Stimulated activated CD4-positive, alpha-beta T cell treated with anti-CD3 and anti-CD28 coated beads, Interleukin-1b, Interleukin-23, amount 100 ng/mL, for 4 hours (primary cell): ENCODE data around the gene DNAJB14.

Experiments used
- DNase-seq, 2 donors: peaks; one replicate each; pipeline ENCODE4 v3.0.0-alpha.2; 2020; ENCODE audit warnings: low read depth in 2 of 2

Gene DNAJB14

GRCh38 chr4:99945718-99946355 is 581 bp downstream of the DNAJB14 start:
- no peak for DNase-seq

- no peak for DNase-seq
Observed at GRCh38 chr4:99943904-99944437, 2.4 kb downstream of the DNAJB14 start.

- no peak for DNase-seq
Observed at GRCh38 chr4:99938243-99938753, 8.1 kb downstream of the DNAJB14 start.

DNA sequence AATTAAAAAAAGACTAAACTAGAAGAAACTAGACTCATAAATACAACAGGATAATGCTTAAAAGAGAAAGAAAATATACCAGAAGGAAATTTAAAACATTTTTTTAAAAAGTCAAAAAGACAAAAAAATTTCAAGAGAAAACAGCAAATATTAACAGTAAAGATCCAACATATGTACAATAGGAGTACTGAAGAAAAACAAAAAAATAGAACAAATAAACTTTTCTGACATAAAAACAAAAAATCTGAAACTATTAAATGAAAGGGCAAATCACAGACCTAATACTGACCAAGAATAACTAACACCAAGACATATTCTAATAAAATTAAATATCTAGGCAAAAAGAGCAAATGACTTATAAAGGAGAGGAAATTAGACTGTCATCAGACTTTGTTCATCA is 11.5 kb downstream of the DNAJB14 start:
- no peak for DNase-seq

DNA sequence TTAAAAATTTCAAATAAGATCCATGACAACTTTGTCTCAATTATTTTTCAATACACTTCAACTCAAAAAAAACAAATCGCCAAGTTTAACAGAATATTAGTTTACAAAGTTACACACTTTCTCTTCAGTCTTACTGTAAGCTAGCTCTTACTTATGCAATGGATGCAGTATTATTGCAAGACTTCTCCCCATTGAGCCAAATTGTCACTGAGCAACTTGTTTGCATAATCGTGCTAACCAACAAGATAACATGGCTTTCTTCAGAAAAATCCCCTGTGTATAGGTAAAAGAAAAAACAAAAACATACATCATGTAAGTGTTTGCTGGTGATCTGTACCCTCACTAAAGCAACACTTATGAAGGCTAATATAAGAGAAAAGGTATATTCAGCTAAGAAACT is 18.9 kb downstream of the DNAJB14 start:
- no peak for DNase-seq

DNA sequence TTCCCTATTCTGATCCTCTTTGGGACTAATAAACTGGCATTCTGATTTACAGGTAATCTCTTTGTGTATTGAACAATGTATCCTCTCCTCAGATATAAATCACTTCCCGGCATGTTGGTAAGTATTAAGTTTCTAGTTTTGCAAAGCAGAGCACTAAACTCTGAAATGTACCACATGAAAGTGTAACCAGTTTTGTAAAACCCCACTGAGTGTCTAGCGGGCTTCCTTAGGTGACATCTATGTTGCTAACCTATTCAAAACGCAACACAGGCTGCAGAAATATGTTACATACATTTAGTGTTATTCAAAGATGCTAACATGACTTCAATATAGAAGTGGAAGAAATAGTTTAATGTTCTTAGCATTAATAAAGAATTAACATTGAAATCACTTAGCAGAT is 25.2 kb downstream of the DNAJB14 start:
- no peak for DNase-seq

GRCh38 chr4:99918656-99919055 is 27.8 kb downstream of the DNAJB14 start:
- no peak for DNase-seq

DNA sequence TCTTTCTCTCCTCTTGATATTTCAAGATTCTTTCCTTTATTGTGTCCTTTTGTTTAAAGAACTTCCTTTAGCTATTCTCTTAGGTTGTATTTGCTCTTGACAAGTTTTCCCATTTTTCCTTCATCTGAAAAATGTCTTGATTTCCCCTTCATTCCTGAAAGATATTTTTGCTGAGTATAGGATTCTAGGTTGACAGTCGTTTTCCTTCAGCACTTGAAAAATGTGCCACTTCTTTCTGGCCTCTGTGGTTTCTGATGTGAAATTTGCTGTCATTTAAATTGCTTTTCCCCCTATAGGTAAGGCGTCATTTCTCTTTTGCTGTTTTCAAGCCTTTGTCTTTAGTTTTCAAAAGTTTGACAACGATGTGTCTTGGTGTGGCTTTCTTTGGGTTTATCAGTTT is 28.8 kb downstream of the DNAJB14 start:
- DNase-seq: no peak

- DNase-seq: no peak
Observed at GRCh38 chr4:99915449-99915848, 31.0 kb downstream of the DNAJB14 start.

DNA sequence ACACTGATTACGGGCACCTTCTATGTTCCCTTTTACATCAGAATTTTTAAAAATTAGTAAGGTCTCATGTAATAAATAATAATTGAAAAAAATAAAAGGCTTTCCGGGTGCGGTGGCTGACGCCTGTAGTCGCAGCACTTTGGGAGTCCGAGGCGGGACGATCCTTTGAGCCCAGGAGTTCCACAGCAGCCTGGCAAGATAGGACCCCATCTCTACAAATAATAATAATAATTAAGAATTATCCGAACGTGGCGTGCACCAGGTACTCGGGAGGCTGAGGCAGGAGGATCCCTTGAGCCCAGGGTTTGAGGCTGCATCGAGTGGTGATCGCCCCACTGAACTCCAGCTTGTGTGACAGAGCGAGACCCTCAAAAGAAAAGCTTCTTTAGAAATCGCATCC is 51.4 kb downstream of the DNAJB14 start:
- DNase-seq: no peak

DNA sequence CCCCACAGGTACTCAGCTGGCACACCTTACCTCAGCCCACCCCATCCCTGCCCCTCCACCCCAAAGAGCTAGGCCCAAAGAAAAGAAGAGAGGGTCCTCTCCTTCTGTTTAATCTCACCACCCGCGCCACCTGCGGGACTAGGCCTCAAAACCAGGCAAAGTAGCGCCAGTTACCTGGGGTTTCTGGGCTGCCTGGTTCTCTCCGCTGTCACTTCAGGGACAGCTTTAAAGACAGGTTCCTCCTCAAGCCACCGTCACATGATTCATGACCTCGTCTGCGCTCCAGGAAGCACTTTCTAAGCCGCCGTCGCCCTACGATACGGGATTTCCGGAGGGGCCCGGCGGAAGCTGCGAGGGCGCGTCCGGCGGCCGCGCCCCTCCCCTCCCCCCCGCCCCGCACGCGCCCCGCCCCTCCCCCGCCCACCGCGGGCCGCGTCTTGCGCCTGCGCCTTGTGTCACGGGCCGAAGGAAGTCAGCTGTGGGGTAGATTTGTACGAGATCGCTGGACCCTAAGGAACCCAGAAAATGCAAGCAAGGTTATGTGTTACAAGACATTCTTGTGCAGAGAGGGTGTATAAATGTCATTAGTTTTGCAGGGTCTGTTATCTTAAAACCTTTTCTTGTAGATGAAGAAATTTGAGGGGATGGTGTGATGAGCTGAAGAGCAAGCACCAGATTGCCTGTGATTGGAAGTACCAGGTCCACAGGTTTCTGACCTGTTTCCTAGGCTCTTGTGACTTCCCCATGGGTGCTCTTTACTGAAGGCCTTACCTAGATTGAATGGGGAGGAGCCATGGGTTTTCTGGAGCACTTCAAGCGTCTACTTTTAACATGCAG is 52.0 kb downstream of the DNAJB14 start, which contains the start of gene LAMTOR3:
LAMTOR3 (minus strand) TSS at position 267 of the 837 bp plus-strand sequence. CDS start 464 bp downstream, outside the sequence.
- peak; percentile 79 to 83 for DNase-seq

DNA sequence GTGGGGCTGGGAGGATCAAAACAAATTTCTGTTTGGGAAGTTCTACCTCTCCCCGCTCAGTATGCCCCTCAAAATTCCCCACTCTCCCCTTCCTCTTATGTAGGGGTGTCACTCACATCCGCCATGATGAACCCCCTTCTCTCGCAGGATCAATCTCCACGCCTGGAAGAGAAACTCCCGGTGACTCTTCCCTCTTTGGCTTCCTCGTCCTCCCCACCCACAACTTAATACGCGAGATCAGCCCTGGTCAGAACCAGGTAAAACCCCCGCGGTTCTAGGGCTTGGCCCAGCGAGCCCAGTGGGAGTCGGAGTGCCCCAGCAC is 52.6 kb downstream of the DNAJB14 start:
- DNase-seq: no peak

DNA sequence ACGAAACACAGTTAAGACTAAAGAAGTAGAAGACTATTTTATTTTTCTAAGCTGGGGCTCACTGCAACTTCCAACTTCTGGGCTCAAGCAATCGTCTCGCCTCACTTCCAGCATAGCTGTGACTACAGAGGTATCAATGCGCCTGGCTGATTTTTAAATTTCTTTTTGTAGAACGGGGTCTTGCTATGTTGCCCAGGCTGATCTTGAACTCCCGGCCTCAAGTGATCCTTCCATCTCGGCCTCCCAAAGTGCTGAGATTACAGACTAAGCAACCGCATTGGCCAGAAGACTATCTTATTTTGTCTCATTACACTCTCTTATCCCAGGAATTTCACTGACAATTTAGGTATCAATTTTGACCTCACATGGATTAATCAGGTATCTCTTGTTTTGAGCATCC is 53.4 kb downstream of the DNAJB14 start:
- no peak for DNase-seq

DNA sequence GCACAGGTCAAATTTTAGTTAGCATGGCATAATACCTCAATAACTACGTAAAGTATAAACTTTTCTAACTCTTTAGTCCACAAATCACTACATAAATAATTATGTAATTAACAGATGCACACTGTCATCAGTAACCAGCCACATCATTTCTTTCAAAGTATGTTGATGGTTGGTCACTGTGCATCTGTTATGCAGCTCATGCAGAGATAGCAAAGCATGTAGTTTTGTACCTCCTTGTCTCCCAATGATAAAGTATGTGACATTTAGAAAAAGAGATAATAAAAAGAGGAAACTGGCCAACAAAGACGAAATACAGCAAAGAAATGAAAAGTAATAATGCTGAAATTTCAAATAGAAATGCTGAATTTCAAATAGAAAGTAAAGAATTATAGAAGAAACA is 55.1 kb downstream of the DNAJB14 start:
- no peak for DNase-seq

DNA sequence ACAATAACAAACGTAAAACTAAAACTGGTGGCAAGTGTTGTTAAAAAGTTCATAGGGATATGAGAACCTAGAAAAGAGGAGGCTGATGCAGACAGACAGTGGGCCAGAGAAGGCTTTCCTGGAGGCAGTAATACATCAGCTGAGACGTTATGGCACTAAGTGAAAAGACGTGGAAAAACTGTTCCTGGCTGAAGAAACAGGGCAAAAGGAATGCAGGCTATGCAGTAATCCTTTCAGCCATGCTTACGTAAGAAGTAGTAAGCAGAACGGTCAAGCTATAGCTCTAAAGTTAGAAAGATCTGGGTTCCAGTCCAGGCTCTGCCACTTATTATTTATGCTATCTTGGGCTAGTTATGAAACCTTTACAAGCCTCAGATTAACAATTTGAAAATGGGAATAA is 58.6 kb downstream of the DNAJB14 start:
- DNase-seq: no peak

- DNase-seq: no peak
Observed at GRCh38 chr4:99886146-99886545, 60.3 kb downstream of the DNAJB14 start.

- DNase-seq: no peak
Observed at GRCh38 chr4:99885687-99886086, 60.7 kb downstream of the DNAJB14 start.

GRCh38 chr4:99885063-99885664 is 61.3 kb downstream of the DNAJB14 start:
- no peak for DNase-seq

DNA sequence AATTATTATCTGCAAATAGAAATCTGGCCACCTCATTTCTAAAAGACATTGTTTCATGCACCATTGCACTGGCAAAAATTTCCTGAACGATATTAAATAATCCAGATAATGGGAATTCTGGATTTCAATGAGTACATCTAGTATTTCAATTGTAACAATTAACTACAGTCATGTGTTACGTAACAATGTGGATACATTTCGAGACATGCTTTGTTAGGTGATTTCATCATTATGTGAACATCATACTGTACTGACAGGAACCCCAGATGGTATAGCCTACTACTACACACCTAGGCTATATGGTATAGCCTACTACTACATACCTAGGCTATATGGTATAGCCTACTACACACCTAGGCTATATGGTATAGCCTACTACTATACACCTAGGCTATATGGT is 67.0 kb downstream of the DNAJB14 start:
- no peak for DNase-seq

DNA sequence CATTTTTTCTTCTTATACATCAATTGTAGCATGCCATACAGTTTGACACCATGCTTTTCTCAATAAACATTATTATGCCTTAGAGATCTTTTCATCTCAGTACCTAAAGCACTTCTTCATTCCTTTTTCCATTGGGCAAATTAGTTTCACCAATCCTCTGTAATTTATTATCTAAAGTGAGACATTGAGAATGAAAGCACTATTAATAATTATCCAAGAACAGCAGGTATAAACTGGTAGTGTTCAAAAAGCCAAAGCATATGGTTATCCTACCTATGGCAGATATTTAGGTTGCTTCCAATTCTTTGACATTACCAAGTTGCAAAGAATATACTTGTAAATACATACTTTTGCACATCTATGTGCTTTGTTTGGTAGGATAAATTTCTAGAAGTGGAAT is 67.8 kb downstream of the DNAJB14 start:
- no peak for DNase-seq

DNA sequence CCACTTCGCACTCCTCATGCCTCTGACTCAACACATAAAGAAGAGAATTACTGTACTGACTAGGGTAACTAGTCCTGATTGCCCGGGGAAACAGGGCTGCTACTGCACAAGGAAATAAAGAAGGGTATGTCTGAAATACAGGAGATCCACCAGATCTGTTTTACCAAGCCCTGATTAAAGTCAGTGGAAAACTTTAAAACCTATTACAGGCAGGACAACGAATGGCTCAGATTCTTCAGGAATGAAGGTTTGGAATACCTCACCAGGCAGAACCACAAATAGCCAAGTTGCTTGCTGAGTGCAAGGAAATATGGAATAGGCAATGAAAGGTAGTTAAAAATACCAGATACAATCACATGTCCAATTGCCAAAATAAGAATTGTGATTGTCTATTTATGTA is 69.5 kb downstream of the DNAJB14 start:
- no peak for DNase-seq

DNA sequence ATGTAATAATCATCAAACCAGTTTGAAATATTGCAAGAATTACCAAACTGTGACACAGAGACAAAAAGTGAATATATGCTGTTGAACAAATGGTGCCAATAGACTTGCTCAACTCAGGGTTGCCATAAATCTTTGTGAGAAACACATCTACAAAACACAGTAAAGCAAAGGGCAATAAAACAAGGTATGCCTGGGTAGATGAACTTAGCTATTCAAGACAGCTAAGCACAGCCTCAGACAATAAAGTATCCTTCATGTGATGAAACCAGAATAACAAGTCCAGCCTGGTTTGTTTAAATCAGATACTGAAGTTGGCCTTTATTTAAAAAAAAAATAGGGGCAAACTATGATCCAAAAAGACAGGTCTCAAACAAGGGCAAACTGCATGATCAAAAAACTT is 71.3 kb downstream of the DNAJB14 start:
- no peak for DNase-seq

DNA sequence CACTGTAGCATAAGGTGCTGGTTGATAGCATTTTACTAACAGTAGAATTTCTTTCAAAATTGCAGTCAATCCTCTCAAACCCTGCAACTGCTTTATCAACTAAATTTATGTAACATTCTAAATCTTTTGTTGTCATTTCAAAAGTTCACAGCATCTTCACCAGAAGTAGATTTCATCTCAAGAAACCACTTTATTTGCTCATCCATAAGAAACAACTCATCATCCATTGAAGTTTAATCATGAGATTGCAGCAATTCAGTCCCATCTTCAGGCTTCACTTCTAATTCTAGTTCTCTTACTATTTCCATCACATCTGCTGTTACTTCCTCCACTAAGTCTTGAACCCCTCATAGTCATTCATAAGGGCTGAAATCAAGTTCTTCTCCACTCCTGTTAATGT is 73.8 kb downstream of the DNAJB14 start:
- no peak for DNase-seq
